Ramos (cell line): ENCODE measurements around the gene RBP2.
"Not testable (repeated sequence)": the region's sequence is repeated elsewhere in the genome, so short reads cannot be mapped to it uniquely, and the experiment has no call there.

ENCODE experiments used
- in situ Hi-C: fragments of 300-500 bp; cut with MboI; formaldehyde crosslinking; loops from one replicate; pipeline ENCODE4 v1.14.3; 2022; ENCODE audit warnings: low sequenced_read_pairs; ENCODE audit not compliant: unreplicated experiment

Gene RBP2

GRCh38 chr3:139412891-139413290 is 63.4 kb downstream of the RBP2 start:
- in situ Hi-C loops: not testable (repeated sequence)
